ENCODE data around the gene MOB2. TPM values are rescaled to one million over a fixed set of nuclear protein-coding genes. Genes with fewer than 3 reads are reported as not detected.
A peak's percentile ranks its signal among the peaks of the same experiment; 100 is the strongest.

MOB2 gene
- total and polyA plus RNA-seq, 8 donors, result 13.7 to 30.4 (median 18.2) TPM

GRCh38 chr11:1509626-1510255 lies 23.2 kb upstream of the MOB2 start:
- Histone ChIP-seq H3K4me3 (no peak overlapping the region), H3K27me3 (no peaks in the 10 kb centered on the region), H3K36me3 (no peaks in the 10 kb centered on the region), H3K4me1 (no peaks in the 10 kb centered on the region), H3K9me3 (no peaks in the 10 kb centered on the region), H3K27ac (no peak overlapping the region)
- no peak for FAIRE-seq
- intact Hi-C loops (cut with DNase I), result no loop called here
- ATAC-seq, result no peak
- no peak for DNase-seq
- no peak for TF ChIP-seq CTCF (IDR thresholded peaks at IDR 0.05)
- 84 to 89% methylated on average over 9 to 20 of the region's 20 CpGs for WGBS, 2 donors

GRCh38 chr11:1508986-1509385 lies 22.4 kb upstream of the MOB2 start:
- 90 to 94% methylated on average over 10 of the region's 10 CpGs for WGBS, 2 donors
- no peak for FAIRE-seq
- H3K27me3 ChIP-seq, result no peaks in the 10 kb centered on the region
- no peak for DNase-seq
- ATAC-seq, result no peak
- peaks cover 0 to 2% (median 0%) of the 10 kb centered on the region in 3 donors for H3K4me1 ChIP-seq
- TF ChIP-seq CTCF (IDR thresholded peaks at IDR 0.05), result no peak
- no peaks in the 10 kb centered on the region for H3K36me3 ChIP-seq
- H3K9me3 ChIP-seq, result no peaks in the 10 kb centered on the region
- no peak overlapping the region for H3K27ac ChIP-seq
- no peak overlapping the region for H3K4me3 ChIP-seq
- intact Hi-C loops (cut with DNase I), result no loop called here

GRCh38 chr11:1508491-1508891 lies 21.9 kb upstream of the MOB2 start:
- WGBS, 2 donors, result 77 to 87% methylated on average over 14 to 15 of the region's 15 CpGs
- H3K27ac ChIP-seq, result no peak overlapping the region
- no peak overlapping the region for H3K4me3 ChIP-seq
- no peak for ATAC-seq
- DNase-seq, result peak in 1 of 6 donors; percentile 51
- H3K27me3 ChIP-seq, result no peaks in the 10 kb centered on the region
- no peaks in the 10 kb centered on the region for H3K36me3 ChIP-seq
- no peak for TF ChIP-seq CTCF (IDR thresholded peaks at IDR 0.05)
- no peak for FAIRE-seq
- no peaks in the 10 kb centered on the region for H3K9me3 ChIP-seq
- intact Hi-C loops (cut with DNase I), result no loop called here
- peaks cover 0 to 2% (median 0%) of the 10 kb centered on the region in 3 donors for H3K4me1 ChIP-seq

GRCh38 chr11:1507381-1508140 lies 21.0 kb upstream of the MOB2 start:
- H3K9me3 ChIP-seq, result no peaks in the 10 kb centered on the region
- FAIRE-seq (no peak), ATAC-seq (no peak), DNase-seq (peak in 1 of 6 donors; percentile 58)
- 81 to 89% methylated on average over 21 of the region's 21 CpGs for WGBS, 2 donors
- TF ChIP-seq CTCF (IDR thresholded peaks at IDR 0.05), result no peak
- intact Hi-C loops (cut with DNase I), result no loop called here
- H3K27me3 ChIP-seq, result no peaks in the 10 kb centered on the region
- no peak overlapping the region for H3K4me3 ChIP-seq
- H3K27ac ChIP-seq, result no peak overlapping the region
- no peaks in the 10 kb centered on the region for H3K36me3 ChIP-seq
- H3K4me1 ChIP-seq, result peaks cover 0 to 2% (median 0%) of the 10 kb centered on the region in 3 donors

- 88 to 91% methylated on average over 9 of the region's 9 CpGs for WGBS, 2 donors
- Histone ChIP-seq H3K9me3 (no peaks in the 10 kb centered on the region), H3K27ac (no peak overlapping the region), H3K27me3 (no peaks in the 10 kb centered on the region), H3K4me3 (no peak overlapping the region), H3K4me1 (peaks cover 0 to 2% (median 0%) of the 10 kb centered on the region in 3 donors), H3K36me3 (no peaks in the 10 kb centered on the region)
- FAIRE-seq (no peak), ATAC-seq (no peak), DNase-seq (peak in 1 of 6 donors; percentile 46)
- intact Hi-C loops (cut with DNase I), result no loop called here
- TF ChIP-seq CTCF (IDR thresholded peaks at IDR 0.05), result no peak
Observed at GRCh38 chr11:1506981-1507380, 20.4 kb upstream of the MOB2 start.

All from pancreas (tissue), 10 donors.